ENCODE measurements around the gene PROX2.

The PROX2 gene

GRCh38 chr14:74860899-74861733, 14.8 kb downstream of the PROX2 start:
- H3K4me3 ChIP-seq (replicated peaks; ENCODE audit: insufficient read depth, low read length): no peak overlapping the region
- no peaks in the 10 kb centered on the region for H3K27me3 ChIP-seq (ENCODE audit: insufficient read depth, poor library complexity, severe bottlenecking)
- peak in 1 of 2 experiments; percentile 76 for DNase-seq (ENCODE audit: low read depth in 1 of 2, low spot score in 1 of 2)
- TF ChIP-seq REST (IDR thresholded peaks at IDR 0.05; ENCODE audit: insufficient replicate concordance, low read depth) (no peak), POLR2AphosphoS5 (IDR thresholded peaks at IDR 0.05; ENCODE audit: low read depth) (no peak), GABPA (IDR thresholded peaks at IDR 0.05; ENCODE audit: low read depth) (no peak), SPI1 (IDR thresholded peaks at IDR 0.05; ENCODE audit: borderline replicate concordance, low read depth) (no peak)
- TF ChIP-seq, protein P1, sequence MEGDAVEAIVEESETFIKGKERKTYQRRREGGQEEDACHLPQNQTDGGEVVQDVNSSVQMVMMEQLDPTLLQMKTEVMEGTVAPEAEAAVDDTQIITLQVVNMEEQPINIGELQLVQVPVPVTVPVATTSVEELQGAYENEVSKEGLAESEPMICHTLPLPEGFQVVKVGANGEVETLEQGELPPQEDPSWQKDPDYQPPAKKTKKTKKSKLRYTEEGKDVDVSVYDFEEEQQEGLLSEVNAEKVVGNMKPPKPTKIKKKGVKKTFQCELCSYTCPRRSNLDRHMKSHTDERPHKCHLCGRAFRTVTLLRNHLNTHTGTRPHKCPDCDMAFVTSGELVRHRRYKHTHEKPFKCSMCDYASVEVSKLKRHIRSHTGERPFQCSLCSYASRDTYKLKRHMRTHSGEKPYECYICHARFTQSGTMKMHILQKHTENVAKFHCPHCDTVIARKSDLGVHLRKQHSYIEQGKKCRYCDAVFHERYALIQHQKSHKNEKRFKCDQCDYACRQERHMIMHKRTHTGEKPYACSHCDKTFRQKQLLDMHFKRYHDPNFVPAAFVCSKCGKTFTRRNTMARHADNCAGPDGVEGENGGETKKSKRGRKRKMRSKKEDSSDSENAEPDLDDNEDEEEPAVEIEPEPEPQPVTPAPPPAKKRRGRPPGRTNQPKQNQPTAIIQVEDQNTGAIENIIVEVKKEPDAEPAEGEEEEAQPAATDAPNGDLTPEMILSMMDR (IDR thresholded peaks at IDR 0.05; ENCODE audit: insufficient read depth, low read length): peak; percentile 38
- H3K27ac ChIP-seq (replicated peaks): no peak overlapping the region

DNA sequence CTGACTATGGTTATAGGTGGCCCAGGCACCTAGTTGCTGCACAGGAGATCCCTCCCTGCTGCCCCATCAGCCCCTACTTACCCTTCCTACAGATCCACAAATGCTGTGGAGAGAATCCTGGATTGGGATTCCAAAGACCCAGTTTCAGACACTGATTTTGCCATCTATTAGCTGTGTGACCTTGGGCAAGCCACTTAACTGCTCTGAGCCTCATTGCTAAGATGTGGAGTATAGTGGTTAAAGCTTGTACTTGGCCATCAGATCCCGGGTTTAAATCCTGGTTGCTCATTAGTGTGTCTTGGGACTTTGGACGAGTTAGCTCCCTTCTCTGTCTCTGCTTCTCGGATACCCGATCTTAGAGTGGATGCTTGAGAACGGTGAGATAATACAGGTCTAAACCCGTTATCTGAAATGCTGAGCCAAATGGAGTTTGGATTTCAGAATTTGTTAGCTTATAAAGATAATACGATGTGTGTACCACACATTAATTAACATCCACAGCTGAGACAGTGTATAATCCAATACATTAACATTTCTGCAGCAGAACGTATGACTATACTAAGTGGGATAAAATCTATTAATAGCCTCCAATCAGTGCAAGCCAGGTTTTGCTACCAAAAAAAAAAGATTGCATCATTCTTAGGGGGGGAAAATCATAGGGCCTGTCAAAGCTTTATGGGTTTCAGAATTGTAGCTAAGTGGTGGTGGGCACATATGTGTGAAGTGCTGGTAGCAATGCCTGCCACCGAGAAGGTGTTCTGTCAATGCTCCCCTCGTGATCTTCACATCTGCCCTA, 16.0 kb downstream of the PROX2 start:
- Histone ChIP-seq H3K4me3 (replicated peaks; ENCODE audit: insufficient read depth, low read length) (no peak overlapping the region), H3K27me3 (ENCODE audit: insufficient read depth, poor library complexity, severe bottlenecking) (no peaks in the 10 kb centered on the region), H3K27ac (replicated peaks) (no peak overlapping the region)
- no peak for DNase-seq (ENCODE audit: low read depth in 1 of 2, low spot score in 1 of 2)
- TF ChIP-seq, protein P1 (IDR thresholded peaks at IDR 0.05; ENCODE audit: insufficient read depth, low read length): no peak
- TF ChIP-seq REST (IDR thresholded peaks at IDR 0.05; ENCODE audit: insufficient replicate concordance, low read depth) (no peak), POLR2AphosphoS5 (IDR thresholded peaks at IDR 0.05; ENCODE audit: low read depth) (no peak), GABPA (IDR thresholded peaks at IDR 0.05; ENCODE audit: low read depth) (no peak), SPI1 (IDR thresholded peaks at IDR 0.05; ENCODE audit: borderline replicate concordance, low read depth) (no peak)

DNA sequence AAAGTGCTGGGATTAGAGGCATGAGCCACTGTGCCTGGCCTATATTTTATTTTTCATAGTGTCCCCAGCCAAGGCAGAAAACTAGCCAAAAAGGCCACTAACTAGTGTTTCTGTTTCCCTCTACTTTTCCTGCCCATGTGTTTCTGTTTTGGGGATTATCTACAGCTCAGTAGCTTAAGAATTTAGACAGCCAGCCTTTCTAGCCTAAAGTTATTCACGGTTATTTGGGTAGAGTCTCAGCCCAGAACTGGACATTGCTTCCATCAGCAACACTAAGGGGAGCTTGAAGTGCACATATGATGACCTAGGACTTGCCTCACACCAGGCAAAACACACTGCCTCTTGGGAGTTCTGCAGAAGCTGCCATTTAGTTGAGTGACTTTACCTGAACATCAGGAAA, 17.9 kb downstream of the PROX2 start:
- no peak for DNase-seq (ENCODE audit: low read depth in 1 of 2, low spot score in 1 of 2)
- no peak overlapping the region for H3K27ac ChIP-seq (replicated peaks)
- no peak overlapping the region for H3K4me3 ChIP-seq (replicated peaks; ENCODE audit: insufficient read depth, low read length)
- TF ChIP-seq POLR2AphosphoS5 (IDR thresholded peaks at IDR 0.05; ENCODE audit: low read depth) (no peak), GABPA (IDR thresholded peaks at IDR 0.05; ENCODE audit: low read depth) (no peak), REST (IDR thresholded peaks at IDR 0.05; ENCODE audit: insufficient replicate concordance, low read depth) (no peak), SPI1 (IDR thresholded peaks at IDR 0.05; ENCODE audit: borderline replicate concordance, low read depth) (no peak)
- TF ChIP-seq, protein P1 (IDR thresholded peaks at IDR 0.05; ENCODE audit: insufficient read depth, low read length): no peak
- no peaks in the 10 kb centered on the region for H3K27me3 ChIP-seq (ENCODE audit: insufficient read depth, poor library complexity, severe bottlenecking)

Data from HL-60 (cell line).